NCI-H2196 treated with DMSO at 0.1 percent for 48 hours (cell line): ENCODE measurements around the gene SPOCD1.

Experiments
- DNase-seq: peaks from one replicate; lab custom pipeline; 2025; ENCODE audit not compliant: unreplicated experiment; lab: John Stamatoyannopoulos, UW

Gene SPOCD1

GRCh38 chr1:31815752-31816500 is at the start of gene SPOCD1:
Gene SPOCD1 (minus strand): TSS chr1:31816022. CDS start chr1:31815333, 689 bp downstream.
- DNase-seq, result peak; percentile 53

GRCh38 chr1:31862071-31862470 is 46.2 kb upstream of the SPOCD1 start:
- DNase-seq, result no peak

- DNase-seq, result no peak
Measured at GRCh38 chr1:31861346-31861745, 45.5 kb upstream of the SPOCD1 start.

GRCh38 chr1:31860581-31860980 is 44.8 kb upstream of the SPOCD1 start:
- DNase-seq, result no peak

- DNase-seq, result no peak
Measured at GRCh38 chr1:31859719-31860118, 43.9 kb upstream of the SPOCD1 start.

GRCh38 chr1:31859044-31859443 is 43.2 kb upstream of the SPOCD1 start:
- DNase-seq, result no peak

GRCh38 chr1:31857863-31858262 is 42.0 kb upstream of the SPOCD1 start:
- DNase-seq, result no peak

- no peak for DNase-seq
Measured at GRCh38 chr1:31856140-31856539, 40.3 kb upstream of the SPOCD1 start.

GRCh38 chr1:31855038-31855845 is 39.4 kb upstream of the SPOCD1 start:
- DNase-seq, result no peak

GRCh38 chr1:31849653-31850052 is 33.8 kb upstream of the SPOCD1 start:
- DNase-seq, result no peak

- no peak for DNase-seq
Measured at GRCh38 chr1:31848381-31848897, 32.6 kb upstream of the SPOCD1 start.

- no peak for DNase-seq
Measured at GRCh38 chr1:31846484-31846883, 30.7 kb upstream of the SPOCD1 start.

GRCh38 chr1:31843506-31843905 is 27.7 kb upstream of the SPOCD1 start:
- peak; percentile 18 for DNase-seq

- DNase-seq, result no peak
Measured at GRCh38 chr1:31839662-31840343, 24.0 kb upstream of the SPOCD1 start.

- no peak for DNase-seq
Measured at GRCh38 chr1:31837451-31838158, 21.8 kb upstream of the SPOCD1 start.

GRCh38 chr1:31836638-31837037 is 20.8 kb upstream of the SPOCD1 start:
- DNase-seq, result no peak

GRCh38 chr1:31835415-31835814 is 19.6 kb upstream of the SPOCD1 start:
- DNase-seq, result no peak

- DNase-seq, result no peak
Measured at GRCh38 chr1:31834501-31834900, 18.7 kb upstream of the SPOCD1 start.

GRCh38 chr1:31831397-31832378 is 15.9 kb upstream of the SPOCD1 start:
- no peak for DNase-seq

- DNase-seq, result peak; percentile 91
Measured at GRCh38 chr1:31830511-31830910, 14.7 kb upstream of the SPOCD1 start.
